ENCODE data around the gene PRKCA. TPM values are rescaled to one million over a fixed set of nuclear protein-coding genes. Genes with fewer than 3 reads are reported as not detected.
A peak's percentile ranks its signal among the peaks of the same experiment; 100 is the strongest.

The PRKCA gene
- polyA plus RNA-seq, 1 experiment, result 66.8 TPM

DNA sequence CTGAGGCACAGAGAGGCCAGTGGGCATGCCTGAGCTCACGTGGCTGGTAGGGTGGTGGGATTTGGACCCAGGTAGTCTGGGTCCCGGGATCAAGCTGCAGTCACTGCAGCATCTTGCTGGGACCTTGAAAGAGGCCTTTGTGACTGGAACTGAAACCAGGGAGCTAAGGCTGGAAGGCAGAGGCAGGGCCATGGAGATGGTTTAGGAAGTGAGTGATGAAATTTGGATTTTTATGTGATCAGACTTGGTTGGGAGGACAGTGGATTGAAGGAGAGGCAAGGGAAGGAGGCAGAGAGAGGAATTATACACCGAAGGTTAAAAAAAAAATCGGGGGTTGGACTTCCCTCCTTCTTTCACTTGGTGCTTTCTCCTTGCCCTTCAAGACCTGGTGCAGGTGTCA is 277.1 kb downstream of the PRKCA start:
- TF ChIP-seq, protein P1, sequence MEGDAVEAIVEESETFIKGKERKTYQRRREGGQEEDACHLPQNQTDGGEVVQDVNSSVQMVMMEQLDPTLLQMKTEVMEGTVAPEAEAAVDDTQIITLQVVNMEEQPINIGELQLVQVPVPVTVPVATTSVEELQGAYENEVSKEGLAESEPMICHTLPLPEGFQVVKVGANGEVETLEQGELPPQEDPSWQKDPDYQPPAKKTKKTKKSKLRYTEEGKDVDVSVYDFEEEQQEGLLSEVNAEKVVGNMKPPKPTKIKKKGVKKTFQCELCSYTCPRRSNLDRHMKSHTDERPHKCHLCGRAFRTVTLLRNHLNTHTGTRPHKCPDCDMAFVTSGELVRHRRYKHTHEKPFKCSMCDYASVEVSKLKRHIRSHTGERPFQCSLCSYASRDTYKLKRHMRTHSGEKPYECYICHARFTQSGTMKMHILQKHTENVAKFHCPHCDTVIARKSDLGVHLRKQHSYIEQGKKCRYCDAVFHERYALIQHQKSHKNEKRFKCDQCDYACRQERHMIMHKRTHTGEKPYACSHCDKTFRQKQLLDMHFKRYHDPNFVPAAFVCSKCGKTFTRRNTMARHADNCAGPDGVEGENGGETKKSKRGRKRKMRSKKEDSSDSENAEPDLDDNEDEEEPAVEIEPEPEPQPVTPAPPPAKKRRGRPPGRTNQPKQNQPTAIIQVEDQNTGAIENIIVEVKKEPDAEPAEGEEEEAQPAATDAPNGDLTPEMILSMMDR (IDR thresholded peaks at IDR 0.05; ENCODE audit: low read depth, low read length), result no peak
- Histone ChIP-seq H3K27ac (ENCODE audit: low read depth, low read length) (peak overlapping the region; percentile 75), H3K4me3 (ENCODE audit: low read depth, low read length) (no peak overlapping the region), H3K9me3 (ENCODE audit: control insufficient read depth, insufficient read depth, low read length) (no peaks in the 10 kb centered on the region), H3K27me3 (ENCODE audit: control insufficient read depth, insufficient read depth, low read length) (no peaks in the 10 kb centered on the region)
- POLR2A ChIA-PET, result interaction anchor here (0.6 to 1.9 kb wide), 7 partner anchors 9 to 389 kb away, joined by 3 to 8 read pairs (median 3); no protein-coding TSS in a partner anchor
- DNase-seq (ENCODE audit: low read depth, low spot score), result no peak
- CTCF ChIA-PET, result no interaction called here

DNA sequence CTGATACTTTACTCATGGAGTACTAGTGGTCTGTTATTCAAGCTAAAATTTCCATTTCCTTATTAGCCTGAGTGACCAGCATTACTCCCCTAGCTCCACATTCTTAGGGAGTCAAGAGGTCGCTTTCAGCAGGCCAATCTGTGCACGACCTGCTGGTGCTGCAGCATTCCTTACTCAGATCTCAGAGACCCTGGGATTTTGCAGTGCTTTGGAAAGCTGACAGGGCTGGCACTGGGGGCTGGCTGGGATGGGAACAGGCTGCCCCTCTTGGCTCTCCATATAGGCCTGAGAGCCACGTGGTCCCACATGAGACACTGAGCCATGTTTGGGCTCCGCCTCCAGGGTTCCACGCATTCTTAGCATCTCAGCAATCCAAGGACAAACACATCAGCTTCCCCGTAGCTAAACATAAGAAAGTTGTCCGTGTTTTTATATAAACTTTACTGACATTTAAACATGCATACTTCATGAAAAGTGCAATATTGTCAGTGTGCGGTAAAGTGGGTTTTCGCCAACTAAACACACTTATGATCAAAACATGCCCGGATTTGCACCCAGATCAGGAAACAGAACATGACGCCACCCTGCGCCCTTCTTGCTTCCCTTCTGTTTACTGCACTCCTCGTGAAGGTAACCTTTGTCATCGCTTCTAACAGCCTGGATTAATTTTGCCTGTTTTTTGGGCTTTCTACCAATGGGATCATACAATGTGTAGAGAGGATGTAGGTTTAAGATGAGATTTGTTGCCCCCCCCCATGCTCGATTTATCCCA is 278.0 kb downstream of the PRKCA start:
- TF ChIP-seq, protein P1 (IDR thresholded peaks at IDR 0.05; ENCODE audit: low read depth, low read length), result no peak
- Histone ChIP-seq H3K9me3 (ENCODE audit: control insufficient read depth, insufficient read depth, low read length) (no peaks in the 10 kb centered on the region), H3K27ac (ENCODE audit: low read depth, low read length) (peak overlapping the region; percentile 75), H3K4me3 (ENCODE audit: low read depth, low read length) (no peak overlapping the region), H3K27me3 (ENCODE audit: control insufficient read depth, insufficient read depth, low read length) (no peaks in the 10 kb centered on the region)
- ChIA-PET CTCF (no interaction called here), POLR2A (interaction anchor here (0.6 to 1.9 kb wide), 10 partner anchors 9 to 390 kb away, joined by 3 to 8 read pairs (median 3); no protein-coding TSS in a partner anchor)
- DNase-seq (ENCODE audit: low read depth, low spot score), result peak; percentile 57

DNA sequence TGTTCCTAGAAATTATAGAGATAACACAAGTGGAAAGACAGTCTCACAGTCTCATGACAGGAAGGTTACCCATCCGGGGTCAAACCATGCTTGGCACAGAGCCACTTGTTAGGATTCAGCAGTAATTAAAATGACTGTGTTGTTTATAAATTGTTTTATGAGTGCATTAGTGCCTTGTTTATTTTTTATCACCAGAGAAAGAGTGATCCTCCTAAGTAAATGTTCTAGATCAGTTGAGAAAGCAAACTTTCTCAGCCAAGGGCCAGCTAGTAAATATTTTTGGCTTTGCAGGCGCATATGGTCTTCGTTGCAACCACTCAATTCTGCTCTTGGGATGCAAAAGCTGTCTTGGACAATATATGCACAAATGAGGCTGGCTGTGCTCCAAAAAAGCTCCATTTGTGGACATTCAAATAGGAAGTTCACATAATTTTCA is 278.6 kb downstream of the PRKCA start:
- ChIA-PET POLR2A (interaction anchor here (0.6 to 1.9 kb wide), 6 partner anchors 10 to 390 kb away, joined by 3 to 8 read pairs (median 3); no protein-coding TSS in a partner anchor), CTCF (no interaction called here)
- TF ChIP-seq, protein P1 (IDR thresholded peaks at IDR 0.05; ENCODE audit: low read depth, low read length), result no peak
- Histone ChIP-seq H3K9me3 (ENCODE audit: control insufficient read depth, insufficient read depth, low read length) (no peaks in the 10 kb centered on the region), H3K4me3 (ENCODE audit: low read depth, low read length) (no peak overlapping the region), H3K27ac (ENCODE audit: low read depth, low read length) (peak overlapping the region; percentile 75), H3K27me3 (ENCODE audit: control insufficient read depth, insufficient read depth, low read length) (no peaks in the 10 kb centered on the region)
- no peak for DNase-seq (ENCODE audit: low read depth, low spot score)

DNA sequence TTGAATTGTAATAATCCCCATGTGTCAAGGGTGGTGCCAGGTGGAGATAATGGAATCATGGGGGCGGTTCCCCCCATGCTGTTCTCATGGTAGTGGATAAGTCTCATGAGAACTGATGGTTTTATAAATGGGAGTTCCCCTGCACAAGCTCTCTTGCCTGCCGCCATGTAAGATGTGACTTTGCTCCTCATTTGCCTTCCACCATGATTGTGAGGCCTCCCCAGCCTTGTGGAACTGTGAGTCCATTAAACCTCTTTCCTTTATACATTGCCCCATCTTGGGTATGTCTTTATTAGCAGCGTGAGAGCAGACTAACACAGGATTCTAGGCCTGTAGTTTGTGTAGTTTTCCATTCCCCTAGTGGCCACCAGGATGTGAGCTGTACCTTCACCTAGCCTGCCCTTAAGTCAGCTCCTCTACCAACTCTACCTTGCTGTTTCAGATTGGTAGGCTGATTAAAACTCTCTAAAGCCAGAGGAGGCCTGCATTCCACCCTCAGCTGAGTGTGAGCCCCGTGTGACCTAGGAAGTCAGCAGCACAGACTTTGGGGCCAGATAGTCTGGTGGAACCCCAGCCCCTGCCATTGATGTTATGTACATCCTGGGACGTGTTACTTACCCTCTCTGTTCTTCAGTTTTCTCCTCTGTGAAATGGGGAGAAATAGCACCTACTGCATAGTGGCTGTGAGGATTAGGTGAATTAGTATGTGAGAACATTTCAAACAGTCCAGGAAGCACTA is 280.1 kb downstream of the PRKCA start:
- H3K27ac ChIP-seq (ENCODE audit: low read depth, low read length), result no peak overlapping the region
- H3K4me3 ChIP-seq (ENCODE audit: low read depth, low read length), result no peak overlapping the region
- ChIA-PET CTCF (no interaction called here), POLR2A (no interaction called here)
- TF ChIP-seq, protein P1 (IDR thresholded peaks at IDR 0.05; ENCODE audit: low read depth, low read length), result 0 out of 2 replicates have a peak, but pooled peaks have one; percentile 7
- DNase-seq (ENCODE audit: low read depth, low spot score), result no peak
- H3K9me3 ChIP-seq (ENCODE audit: control insufficient read depth, insufficient read depth, low read length), result no peaks in the 10 kb centered on the region
- no peaks in the 10 kb centered on the region for H3K27me3 ChIP-seq (ENCODE audit: control insufficient read depth, insufficient read depth, low read length)
